ENCODE measurements around the gene HLCS.

Gene HLCS

DNA sequence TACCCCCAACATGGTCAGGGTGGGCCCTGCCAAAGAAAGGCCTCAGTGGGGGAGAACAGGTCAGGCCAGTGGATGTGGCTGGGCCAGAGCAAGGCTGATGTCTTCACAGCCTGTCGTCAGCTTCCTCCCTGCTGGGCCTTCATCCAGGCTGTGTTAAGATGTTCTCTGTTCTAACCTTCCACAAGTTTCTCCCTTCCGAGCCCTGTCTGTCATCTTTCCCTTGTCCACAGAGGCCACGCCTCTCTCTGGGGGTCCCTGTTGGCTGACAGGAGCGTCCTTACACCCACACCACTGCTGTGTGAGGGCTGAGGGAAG is 231.3 kb downstream of the HLCS start:
- no peak for DNase-seq

DNA sequence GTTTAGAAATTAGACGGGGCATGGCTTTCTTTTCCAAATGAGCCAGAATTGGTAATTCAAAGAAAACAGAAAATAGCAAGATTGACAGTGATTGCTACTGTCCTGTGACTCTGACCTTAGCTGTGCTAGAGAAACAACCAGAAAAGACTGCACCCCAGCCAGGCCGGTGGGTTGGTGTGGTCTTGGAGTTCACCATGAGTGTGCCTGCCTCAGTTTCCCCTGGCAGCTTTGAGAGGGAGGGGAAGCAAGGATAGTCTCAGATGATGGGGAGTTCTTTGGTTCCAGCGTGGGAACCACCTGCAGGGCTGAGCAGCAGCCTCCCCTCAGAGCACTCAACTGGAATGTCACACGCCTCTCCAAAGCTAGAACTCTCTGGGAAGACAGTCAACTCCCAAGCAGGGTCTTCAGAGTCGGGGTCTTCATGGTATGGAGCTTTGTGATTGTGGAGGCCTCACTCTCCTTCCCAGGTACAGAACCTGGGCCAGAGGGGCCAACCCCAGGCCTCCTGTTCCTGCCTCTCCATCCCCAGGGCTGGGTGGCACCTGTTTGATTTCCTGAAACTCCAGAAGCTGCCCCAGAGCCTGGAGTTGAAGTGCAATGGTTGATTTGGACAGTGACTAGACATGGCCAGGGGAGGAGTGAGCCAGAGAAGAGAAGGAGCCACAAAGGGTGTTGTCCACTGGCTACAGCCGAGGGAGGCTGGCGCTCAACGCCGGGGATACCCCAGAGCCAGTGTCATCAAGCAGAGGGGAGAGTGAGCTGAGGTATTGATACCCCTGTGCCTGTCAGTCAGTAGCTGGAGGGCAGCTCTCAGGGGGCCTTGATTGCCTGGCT is 231.9 kb downstream of the HLCS start:
- no peak for DNase-seq

DNA sequence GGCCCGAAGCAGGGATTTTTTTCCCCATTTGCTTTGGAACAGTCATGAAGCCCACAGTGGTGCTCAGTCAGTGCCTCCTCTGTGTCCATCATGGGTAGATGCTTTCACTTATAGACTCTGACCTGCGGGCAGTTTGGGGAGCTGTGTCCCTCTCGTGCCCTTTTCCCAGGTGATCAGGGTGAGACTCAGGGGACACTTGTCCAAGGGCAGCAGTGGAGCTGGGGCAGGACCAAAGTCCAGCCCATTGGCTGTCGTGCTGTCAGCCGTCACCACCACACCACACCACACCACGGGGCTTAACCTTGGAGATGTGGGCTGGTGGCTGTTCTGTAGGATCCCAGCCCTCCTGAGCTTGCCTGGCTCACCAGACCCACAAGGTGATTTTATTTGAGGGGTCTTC is 232.6 kb downstream of the HLCS start:
- no peak for DNase-seq

DNA sequence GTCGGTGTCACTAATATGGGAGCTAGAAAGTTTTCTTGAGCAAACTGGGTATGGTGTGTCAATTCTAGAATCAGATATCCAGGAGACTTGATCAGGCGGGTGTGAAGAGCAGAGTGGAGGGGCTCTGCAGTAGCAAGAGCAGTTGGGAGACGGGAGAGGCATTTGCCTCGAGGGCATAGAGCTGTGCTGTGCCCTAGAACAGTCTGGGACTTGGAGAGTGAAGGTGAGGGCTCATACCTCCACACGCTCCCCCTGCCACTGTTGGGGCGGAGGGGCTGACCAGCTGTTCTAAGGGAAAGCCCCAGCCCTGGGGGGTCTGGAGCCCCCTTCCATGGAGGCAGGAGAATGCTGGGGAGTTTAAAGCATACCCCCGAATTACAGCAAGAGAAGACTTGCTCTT is 233.7 kb downstream of the HLCS start:
- no peak for DNase-seq

DNA sequence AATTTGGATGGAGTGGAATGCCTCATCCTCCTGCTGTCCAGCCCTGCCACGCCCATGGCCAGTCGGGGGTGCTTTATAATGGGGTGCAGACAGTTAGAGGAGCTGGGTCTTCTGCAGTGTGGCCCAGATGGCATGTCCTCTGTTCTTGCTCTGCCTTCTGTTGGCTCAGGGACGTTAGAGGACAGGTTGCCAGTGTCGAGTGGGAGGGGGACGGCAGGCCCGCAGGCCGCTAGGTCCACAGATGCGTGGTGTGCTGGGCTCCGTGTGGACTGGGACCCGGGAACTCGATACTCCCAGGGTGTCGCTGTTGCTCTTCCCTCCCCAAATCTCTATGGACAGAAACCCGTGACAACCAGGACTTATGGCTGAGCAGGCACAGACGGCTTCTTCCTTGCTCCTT is 234.3 kb downstream of the HLCS start:
- DNase-seq: no peak

DNA sequence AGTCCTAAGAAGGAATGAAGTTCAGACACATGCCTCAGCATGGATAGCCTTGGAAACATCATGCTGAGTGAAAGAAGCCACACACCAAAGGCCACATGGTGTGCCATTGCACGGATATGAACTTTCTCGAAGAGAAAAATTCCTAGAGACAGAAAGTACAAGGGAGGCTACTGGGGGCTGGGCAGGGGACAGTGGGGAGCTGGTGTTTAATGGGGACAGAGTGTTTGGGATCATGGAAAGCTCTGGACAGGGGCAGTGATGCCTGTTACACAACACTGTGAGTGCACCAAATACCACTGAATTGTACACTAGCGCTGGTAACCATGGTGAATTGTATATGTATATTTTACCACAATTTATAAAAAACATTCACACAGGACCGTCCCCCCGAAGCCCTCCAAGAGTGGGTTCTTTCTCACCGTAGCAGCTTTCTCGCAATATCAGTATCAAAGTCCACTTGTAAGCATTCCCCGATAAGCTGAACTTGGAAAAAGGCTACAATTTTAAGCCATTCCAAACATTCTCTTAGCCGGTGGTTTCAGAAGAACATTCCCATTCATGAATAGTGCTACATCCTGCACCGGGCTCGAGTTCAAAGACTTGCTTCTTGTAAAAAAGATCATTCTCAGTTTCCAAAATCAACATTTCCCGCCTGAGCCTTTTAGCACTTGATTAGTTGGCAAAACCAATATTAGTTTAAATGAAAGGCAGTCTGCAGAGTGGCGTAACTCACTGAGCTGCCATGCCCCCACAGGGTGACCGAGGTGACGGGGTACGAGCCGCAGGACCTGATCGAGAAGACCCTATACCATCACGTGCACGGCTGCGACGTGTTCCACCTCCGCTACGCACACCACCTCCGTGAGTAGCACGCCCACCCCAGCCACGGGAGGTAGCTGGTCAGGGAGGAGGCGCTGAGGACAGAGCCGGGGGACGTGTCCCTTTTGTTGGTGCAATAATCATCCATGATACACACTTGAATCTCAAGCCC is 235.9 kb downstream of the HLCS start:
- DNase-seq: no peak

DNA sequence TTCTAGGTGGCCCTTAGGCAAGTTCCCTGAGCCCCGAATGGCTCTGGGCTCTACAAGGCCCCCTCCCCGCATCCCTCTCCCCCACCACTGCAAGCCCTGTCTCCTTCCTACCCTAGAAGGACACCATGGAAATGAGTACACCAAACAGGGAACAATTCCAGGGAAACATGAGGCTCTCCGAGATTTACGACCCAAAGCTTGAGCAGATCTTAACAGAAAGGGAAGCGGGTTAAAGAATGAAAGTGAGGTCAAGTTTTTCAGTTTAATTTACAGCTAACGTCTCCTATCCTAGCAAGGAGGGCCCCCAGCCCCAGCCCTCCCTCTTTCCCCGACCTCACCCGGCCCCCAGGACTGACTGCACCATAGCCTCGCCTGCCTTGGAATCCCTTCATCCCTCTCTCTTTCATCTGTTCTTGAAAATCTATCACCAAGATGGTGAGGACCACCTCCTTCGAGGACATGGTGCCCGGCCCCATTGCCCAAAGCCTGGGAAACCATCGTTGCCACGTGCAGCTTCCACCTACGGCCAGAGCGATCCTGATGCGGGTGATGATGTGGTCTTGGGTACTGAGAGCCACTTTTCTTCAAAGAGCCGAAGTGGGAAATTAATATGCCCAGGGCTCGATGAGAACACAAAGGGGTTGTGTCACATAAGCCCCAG is 237.0 kb downstream of the HLCS start:
- DNase-seq: no peak

DNA sequence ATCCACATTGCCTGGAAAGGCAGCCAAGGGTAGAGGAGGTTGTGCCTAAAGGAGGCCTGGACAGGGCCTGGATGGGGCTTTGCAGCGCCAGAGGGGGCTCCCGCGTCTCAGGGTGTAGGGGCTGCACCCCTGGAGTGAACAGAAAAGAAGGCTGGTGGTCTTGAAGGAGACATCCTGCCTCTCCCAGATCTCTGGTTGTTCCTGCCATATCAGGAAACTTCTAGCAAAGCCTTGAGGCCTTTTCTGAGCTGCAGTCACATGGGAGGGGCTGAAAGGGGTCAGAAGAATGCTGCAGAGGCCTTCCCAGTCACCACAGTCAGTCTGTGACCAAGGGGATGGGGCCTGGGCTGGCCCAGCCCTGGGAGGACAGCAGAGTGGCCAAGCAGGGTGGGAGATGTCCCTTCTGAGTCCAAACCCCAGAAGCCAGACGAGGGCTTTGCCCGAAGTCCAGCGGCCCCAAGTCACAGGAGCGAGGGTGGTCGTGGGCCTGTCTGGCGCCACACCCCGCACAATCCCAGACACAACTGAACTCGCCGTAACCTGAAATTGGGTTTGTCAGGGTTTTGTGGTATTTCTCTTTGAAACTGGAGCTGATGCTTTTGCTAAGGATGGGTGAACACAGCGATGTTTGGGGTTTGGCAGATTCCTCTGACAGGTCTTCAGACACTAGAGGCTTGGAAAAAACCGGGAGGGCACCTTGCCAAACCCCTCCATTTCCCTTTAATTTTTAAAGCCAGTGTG is 237.9 kb downstream of the HLCS start:
- DNase-seq: no peak

DNA sequence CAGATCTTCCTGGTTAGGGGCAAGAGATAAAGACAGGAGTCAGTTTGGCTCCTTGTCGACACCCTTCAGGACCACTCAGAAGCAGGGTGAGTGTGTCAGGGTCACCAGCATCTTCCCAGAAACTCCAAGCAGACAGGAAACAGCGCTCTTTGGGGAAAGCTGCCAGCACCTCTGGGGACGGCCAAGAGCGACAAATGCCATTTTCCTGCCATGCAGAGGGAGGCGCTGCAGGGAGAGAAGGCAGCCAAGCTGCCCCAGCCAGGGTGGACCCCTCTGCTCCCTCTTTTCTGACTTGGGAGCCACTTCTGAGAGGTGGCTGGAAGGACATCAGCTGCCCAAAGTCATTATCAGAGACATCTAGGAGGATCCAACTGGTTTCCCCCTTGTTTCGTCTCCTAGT is 238.6 kb downstream of the HLCS start:
- no peak for DNase-seq

DNA sequence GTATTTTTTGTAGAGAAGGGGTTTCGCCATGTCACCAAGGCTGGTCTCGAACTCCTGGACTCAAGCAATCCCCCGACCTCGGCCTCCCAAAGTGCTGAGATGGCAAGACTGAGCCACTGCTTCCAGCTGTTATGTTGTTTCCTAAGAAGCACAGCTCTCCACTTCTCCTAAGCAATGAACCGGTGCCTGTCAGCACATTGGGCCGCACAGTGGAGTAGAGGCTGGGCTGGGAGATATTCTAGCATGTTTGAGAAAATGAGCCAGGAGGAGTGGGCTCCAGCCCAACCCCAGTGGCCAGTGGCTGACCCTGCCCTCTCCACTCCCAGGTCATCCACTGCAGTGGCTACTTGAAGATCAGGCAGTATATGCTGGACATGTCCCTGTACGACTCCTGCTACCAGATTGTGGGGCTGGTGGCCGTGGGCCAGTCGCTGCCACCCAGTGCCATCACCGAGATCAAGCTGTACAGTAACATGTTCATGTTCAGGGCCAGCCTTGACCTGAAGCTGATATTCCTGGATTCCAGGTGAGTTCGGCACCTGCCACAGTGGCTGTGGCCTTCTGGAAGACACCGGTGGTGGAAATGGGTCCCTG is 240.6 kb downstream of the HLCS start:
- DNase-seq: no peak

DNA sequence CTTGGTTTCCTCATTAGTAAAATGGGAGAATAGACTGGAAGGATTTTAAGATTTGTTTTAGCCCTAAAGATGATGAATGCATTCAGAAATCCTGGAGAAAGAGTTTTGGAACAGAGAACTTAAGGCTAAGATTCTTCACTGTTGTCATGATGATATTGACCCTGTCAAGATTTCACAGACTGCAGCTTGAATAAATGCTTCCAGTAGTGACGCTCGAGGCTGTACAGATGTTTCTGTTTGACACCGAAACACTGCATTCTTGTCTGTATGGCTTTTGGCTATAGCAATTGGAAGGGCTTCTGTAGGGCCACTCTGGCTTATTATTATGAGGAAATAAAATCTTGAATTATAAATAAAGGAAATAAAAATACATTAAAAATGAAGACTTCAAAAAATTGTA is 241.8 kb downstream of the HLCS start:
- DNase-seq: no peak

DNA sequence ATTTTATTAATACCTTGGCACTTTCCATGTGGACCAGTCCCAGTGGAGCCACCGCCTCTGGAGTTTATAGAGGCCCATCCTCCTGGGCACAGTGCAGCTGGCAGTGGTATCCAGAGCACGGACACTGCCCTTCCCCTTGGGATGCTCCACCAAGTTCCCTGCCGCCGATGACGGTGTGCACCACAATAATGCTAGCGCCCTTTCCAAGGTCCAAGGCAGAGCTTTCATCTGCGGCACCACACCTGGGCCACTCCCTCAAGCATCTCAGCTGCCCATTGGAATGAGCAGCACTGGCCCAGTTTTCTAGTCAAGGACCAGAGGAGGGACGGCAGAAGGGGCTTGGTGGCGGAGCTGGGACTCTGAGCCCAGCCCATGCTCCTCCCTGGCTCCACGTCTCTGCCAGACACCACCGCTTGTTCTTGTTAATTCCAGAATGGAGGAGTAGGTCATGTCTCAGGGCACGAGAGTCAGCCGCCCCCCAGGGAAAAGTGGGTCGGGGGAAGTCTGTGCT is 243.0 kb downstream of the HLCS start:
- DNase-seq: no peak

DNA sequence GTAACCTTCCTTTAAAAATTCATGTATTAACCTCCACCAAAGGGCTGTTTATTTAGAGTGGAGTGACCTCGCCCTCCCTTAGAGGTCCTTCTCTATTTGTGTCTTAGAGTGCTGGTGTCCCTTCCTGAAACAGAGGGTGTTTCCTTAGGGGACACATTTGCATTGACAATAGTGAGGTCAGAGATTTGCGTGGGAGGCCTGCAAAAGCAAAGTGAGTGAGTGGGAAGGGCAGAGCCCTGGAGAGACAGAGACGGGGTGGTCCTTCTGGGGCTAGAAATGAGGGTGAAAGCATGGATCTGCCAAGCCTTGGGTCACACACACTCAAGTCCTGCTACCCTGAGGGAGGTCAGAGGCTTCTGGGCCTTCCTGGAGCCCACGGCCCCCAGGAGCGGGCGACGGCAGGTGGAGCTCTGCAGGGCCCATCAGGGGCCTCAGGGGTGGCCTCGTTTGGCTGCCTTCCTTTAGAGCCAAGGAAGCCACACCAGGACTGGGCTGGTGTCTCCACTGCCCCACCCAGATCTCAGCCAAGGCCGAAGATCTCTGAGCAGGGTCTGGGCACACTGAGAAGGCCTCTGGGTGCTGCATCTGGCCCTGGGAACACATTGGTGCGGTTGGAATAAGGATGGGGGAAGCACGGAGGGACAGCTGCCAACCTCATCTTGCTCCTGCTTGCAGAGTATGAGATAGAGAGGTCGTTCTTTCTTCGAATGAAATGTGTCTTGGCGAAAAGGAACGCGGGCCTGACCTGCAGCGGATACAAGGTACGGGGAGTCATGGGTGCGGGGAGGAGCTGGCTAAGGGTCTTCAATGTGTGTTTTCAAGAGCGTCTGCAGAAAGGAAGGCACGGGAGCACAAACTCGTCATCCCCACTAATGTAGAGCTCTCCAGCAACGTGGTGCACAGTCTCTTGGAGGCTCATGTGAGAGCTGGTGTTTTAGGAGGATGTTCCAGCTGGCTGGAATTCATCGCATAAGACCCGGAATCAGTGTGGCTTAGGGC is 243.8 kb downstream of the HLCS start:
- DNase-seq: no peak

DNA sequence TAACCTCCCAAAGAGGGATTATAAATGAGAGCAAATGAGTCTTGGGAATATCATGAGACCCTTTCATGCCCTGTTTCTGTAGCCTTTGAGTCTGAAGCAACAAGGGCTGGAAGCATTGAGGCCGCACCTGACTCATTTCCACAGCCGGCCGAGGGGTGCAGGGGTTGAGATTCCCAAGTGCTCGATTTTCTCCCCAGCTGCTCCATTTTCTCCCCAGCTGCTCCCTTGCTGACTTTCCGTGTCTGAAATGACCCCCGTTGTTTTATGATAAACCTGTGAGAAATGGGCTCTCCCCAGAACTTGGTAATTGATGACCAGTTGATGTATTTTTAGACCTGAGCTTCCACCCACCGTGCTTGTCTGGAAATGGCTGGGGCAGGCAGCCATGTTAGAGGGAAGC is 244.7 kb downstream of the HLCS start:
- no peak for DNase-seq

DNA sequence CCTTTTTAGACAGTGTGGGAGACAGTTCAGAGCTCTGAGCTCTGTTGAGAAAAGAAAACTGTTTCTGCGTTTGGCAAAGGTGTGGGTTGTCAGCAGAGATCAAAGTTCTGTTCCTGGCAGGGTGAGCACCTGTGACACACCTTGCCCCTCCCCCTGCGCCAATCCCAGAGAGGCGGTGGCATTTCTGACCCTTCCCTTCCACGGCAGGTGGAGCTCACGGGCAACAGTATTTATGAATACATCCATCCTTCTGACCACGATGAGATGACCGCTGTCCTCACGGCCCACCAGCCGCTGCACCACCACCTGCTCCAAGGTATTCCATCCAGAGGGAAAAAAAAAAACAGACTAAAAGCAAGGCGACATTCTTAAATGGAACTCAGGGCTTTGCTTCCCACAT is 246.9 kb downstream of the HLCS start:
- DNase-seq: no peak

DNA sequence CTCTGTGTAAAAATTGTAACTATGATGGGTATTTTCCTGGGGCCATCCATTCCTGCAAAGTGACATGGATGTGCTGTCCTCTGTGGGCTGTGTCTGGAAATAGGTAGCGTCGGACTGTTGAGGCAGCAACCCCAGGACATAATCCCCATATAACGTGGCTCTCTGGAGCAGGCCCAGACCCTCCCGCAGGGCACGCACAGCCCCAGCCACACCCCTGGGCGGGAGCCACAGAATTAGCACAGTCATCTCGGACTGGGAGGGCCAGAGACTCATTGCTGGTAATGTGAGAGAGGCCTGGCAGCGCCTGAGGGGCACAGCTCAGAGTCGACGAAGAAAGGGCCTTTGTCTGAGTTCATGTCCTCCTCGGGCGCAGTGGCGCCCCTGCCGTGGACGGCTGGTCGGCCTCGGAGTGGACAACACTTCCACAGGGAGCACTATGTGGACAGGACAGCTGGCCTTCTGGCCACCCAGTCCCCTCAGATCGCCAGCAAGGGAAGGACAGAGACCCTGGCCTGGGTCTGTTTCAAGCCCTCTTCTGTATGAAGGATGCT is 247.4 kb downstream of the HLCS start:
- no peak for DNase-seq

DNA sequence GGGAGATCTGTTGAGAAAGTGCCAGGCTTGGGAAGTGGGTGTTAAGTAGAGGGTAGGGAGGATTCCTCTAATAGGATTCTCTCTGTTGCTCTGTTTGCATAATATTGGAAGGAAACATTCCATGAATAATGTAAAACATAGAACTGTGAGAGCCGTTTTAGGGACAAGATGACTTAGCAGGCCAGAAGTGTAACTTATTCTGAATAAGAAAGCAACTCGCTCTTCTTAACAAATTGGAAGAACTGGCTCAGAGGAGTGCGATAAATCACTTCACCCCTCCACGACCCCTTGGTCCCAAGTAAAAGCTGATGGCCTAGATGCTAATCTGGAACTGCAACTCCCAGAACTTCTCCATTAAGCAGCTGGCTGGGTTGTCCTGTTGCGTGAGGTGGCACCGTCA is 248.5 kb downstream of the HLCS start:
- DNase-seq: no peak

DNA sequence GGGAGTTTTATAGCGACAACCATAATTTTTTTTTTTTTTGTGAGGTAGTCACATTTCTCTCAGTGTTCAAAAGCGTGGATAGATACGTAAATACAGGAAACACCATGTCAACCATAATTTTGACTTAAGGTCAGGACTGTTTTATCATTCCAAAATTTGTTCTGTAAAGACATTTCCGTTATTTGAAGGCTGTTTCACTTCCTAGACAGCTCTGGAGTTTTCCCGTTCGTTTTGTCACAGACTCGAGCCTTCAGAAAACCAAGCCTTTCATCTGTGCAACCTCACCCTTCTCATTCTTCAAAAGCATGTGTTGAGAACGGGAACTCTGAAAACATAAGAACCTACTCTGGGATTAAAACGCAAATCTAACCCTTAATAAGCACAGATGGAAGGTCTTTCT is 249.6 kb downstream of the HLCS start:
- no peak for DNase-seq

DNA sequence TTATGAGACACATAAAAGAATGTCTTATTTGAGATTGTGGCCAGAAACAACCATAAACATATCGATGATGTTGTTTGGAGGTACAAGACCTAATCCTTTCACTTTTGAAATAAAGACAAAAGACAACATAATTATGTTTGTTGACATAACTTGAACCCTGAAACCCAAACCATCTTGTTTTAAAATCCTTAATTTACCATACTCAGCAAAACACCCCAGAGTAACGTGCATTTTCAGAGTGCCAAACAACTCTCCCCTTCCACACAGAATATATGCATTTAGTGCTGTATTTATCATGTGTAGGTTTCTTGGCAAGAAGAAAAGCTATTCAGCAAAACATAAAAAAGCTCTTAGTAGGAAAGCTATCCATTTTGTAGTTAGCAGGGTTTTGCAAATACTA is 250.1 kb downstream of the HLCS start:
- no peak for DNase-seq

DNA sequence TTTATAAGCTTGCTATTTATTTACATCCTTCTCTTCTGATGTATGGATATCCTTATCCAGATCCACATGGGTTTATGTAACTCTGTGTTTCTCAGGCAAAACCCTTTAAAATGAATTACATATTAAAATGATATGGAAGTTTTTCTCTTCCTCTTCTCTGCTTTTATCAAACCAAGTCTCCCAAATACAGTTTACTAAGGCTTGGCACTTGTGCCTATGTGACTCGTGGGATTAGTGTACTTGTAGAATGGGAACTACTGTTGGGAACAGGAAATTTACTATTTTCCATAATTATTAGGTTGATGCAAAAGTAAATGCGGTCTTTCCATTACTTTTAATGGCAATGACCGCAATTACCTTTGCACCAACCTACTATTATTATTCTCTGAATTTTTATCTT is 252.7 kb downstream of the HLCS start:
- no peak for DNase-seq

DNA sequence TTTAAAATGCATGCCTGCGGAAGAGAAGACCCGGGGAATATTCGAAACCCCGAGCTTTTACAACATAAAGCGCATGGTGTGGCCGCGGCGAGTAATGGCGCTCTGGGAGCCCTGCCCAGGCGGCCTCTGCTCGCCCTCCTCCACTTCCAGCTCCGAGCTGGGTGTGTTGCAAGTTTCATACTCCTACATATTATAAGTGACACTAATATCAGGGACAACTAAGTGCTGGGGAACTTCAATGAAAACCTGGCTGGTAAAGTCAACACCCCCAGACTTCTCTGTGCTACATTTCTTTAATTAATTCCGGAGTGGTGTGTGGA is 255.8 kb downstream of the HLCS start:
- DNase-seq: peak; percentile 42

Data from hematopoietic multipotent progenitor cell treated with erythropoietin and hydrocortisone succinate and interleukin-3 and kit ligand, for 4 days (in vitro differentiated cells).